Pons (tissue), 1 donor: Measurements from ENCODE around the gene ELMOD1.
A peak's percentile ranks its signal among the peaks of the same experiment; 100 is the strongest.

Source experiments
- DNase-seq: peaks from one replicate; pipeline ENCODE4 v3.0.0-alpha.2; 2016; ENCODE audit warnings: low spot score

Gene ELMOD1

DNA sequence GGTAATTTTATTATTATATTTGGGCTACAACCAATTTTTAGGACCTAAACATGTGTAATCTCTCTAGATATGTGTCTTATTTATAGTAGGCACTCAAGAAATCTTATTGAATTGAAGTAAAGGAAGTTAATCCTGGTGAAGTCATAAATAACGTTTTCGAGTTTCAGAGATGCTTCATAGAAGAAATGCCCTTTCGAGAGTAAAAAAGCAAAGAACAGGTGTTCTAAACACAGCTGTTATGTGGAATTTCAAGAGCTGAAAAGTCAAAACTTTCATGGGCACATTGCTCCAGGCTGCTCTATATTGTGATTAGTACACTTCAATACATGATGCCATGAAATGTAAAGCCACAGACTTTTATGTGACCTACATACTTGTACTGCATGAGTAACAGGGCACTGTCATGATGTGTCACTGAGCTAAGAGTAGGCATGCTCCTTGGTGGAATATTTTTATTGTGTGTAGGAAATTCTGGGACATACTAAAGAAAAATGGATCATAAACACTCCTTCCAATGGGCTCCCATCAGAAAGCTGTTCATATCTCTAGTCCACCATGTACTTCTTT lies 7.2 kb upstream of the ELMOD1 start:
- DNase-seq, result no peak

DNA sequence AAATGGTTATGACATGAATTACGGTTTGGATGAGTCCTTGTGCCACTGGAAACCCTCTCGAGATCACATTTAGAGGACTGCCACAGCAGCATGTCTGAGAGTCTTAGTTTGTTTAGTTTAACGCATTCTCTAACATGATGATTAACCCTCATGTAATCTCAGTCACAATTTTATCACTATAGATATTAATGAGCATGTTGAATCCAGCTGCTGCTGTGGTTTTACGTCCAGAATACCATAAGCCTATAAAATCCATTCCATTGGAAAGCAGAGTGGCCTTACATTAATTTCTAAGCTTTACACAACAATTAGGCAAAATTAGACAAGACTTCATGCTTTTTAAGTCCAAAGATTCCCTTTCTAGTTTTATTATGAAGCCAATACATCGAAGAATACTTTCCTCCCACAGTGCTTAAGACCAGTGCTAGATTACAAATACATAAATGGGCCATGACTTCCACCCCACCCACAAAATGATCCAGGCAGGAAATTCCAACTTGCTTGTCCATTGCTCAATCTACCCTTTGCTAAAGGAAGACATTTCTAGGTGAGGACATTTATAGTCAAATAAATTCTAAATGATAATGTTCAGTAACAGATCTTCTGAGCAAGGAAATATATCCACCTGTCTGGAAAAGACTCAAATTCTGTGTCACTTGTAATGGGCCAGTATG lies 3.5 kb upstream of the ELMOD1 start:
- DNase-seq, result no peak

DNA sequence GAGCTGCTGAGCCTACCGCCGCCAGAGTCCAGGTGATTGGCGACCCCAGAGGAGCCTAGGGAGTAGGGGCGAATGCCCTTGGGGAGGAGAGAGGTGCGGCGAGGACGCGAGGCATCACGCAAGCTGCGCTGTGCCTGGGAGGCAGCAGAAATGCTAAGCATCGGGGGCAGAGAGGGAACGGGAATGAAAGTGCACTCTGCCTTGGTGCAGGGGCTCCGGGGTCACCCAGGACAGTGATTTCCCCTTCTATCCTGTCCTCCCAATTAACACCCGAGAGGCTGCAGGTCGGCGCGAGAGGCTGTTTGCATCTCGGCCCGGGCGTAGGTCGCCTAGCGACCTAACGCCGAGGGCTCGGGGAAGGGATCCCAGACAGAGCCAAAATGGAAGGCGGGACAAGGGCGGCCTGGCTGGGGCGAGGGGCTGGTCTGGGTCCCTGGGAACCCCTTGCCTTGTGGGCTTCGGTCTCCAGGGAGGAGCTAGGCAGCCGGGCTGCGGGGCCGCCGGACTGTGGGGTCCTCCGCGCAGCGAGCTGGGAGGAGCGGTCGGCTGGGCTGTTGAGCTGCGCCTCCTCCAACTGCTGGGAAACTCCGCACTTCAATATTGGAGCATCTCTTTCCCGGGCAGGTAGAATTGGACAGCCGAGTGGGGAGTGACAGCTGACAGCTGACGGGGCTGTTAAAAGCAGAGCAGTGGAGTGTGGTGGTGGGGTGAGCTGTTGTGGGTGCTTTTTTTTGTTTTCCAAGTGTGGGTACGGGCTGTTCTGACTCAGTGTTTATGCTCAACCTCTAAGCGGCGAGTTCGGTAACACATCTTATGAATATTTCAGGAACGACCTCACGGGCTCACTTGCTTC lies 657 bp downstream of the ELMOD1 start:
- DNase-seq, result no peak

DNA sequence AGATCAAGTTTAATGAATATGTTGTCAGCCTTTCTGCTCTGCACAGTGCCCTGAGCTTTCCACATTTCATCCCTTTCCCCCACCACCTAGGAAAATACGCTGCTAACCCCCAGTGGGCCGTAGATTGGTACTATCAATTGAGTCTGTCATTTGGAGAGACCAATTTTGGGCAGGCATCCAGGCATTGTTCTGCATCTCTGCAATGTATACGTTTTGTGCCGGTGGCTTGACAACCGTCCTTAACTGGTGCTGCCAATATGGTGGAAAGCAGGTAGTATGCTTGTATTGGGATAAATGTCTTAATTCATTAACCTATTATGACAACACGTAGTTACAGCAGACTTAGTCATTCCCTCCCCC lies 1.3 kb downstream of the ELMOD1 start:
- DNase-seq, result no peak

DNA sequence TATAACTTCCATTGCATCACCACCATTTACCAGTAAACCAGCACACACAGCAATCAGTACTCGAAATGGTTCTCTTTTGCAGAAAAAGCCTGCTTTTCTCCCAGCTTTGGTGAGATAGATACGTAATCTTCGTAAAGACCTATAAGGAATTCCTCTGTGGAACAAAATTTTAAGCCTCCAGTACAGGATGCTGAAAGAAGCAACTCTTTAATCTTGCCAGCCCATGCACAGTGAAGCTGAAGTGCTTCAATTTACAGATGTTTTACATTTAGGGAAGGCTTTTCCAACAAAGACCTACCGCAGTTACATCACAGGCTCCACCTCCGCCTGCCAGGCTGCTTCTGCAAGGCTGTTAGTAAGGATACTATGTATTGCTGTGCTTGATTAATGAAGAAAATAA lies 1.9 kb downstream of the ELMOD1 start:
- DNase-seq, result no peak

DNA sequence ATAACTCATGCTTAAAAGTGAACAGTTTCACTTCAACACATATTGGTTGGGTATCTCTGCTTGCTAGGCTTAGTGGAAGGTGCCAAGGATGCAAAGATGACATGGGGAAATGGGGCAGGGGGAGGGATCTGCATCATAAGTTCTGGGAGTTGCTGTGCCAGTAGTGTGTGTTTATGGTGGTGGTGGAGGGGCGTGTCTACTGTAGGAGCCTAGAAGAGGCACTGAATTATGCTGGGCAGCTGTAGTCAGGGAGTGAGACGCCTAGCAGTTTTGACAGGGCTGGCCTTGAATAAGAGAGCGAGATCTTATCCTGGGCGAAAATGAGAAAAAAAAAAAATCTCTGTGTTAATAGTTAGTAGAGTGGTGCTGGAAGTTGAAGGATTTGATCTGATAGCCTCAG lies 3.0 kb downstream of the ELMOD1 start:
- no peak for DNase-seq

DNA sequence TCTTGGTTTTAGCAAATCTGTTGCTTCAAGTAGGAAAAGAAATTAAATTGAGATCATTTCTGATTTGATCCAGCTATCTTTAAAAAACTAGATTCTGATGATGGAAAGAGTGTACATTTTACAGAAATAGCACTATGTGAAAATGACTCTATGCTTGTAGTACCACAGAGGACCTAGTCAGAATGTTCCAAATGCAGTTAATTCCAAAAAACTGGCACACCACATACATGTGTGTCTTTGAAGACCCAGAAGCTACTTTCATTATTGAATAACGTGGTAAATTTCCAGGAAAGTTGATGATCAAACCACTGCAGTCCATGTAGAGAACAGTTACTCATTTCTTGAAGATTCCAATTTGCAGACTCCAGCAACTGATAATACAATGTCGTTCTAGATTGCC lies 3.8 kb downstream of the ELMOD1 start:
- DNase-seq, result no peak

DNA sequence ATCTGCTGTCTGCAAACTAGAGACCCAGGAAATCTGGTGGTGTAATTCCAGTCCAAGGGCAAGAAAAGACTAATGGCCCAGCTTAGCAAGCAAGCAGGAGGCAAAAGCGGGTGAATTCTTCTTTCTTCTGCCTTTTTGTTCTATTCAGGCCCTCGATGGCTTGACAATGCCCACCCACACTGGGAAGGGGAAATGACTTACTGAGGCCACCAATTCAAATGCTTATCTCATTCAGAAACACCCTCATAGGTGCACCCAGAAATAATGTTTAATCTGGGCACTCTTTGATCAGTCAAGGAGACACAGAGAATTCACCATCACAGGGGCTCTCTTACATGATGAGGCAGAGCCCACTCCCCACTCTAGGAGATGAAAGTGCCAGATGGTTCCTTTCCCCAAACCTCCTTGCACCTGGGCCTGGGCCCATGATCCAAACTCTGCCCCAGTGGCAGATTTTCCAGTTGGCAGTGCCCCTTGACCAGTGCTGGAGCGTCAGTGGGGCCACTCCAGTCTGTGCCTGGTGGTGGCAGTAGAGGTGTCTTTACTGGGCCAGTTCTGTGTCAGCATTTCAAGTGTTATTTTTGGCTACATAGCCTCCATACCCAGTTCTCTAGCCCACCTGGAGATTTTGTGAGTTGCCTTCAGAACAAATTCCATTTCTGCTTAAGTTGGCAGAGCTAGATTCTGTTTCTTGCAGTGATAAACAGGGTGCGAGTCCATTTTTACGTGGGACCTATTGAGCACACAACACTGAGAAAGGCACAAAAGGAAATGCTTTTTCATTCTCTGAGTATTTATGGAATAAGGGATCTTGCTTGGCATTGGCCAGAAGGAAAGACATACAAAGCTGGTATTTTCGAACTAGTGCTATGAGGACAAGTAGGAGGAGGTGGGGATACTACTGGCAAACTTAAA lies 7.5 kb downstream of the ELMOD1 start:
- DNase-seq, result no peak

DNA sequence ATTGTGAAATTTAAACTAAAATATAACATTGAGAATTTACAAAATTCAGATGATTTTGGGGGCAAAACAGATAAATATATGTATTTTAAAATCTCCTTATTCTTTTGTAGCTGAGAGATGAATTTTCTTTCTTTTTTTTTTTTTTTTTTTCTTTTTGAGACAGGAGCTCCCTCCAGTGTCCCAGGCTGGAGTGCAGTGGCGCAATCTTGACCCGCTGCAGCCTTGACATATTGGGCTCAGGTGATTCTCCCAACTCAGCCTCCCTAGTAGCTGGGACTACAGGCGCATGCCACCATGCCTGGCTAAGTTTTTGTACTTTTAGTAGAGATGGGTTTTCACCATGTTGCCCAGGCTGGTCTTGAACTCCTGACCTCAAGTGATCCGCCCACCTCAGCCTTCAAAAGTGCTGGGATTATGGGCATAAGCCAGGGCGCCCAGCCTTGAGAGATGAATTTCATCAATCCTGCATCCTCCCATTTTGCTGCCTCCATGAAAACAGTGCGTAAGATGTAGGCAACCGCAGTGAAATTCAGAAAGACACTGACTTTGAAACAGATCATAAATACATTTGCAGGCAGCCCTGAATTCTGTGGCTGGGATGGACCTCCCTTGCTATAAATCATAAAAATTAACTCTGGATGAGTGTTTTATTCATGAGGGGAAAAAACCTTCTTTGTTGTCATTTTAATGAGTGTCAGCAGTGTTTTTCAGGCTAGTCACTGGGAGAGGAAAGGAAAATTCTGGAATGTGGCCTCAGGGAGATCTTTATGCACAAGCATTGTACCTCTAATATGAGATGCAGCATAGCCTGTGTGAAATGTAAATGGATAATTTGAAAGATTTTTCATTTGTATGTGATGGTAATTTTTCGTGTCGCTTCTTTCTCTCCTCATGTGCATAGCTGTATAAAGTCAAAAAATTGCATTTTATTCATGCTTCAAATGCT lies 14.4 kb downstream of the ELMOD1 start:
- DNase-seq, result no peak

DNA sequence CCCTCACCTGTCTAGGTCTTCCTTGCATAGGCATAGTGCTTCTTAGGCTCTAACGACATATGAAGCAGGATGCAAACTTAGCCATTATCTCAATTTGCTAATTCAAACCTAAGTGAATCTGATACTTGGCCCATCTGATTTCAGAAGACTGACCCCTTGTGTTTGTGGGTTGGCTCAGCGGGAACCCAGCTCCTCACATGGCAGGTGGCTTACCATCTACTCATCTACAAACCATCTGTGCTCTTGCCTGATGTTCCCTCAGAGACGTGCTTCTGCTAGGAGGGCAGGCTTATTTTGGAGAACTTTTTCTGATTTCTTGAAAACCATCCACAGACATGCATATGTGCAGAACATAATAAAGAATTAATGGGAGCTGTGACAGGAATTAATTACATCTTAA lies 15.2 kb downstream of the ELMOD1 start:
- DNase-seq, result no peak

DNA sequence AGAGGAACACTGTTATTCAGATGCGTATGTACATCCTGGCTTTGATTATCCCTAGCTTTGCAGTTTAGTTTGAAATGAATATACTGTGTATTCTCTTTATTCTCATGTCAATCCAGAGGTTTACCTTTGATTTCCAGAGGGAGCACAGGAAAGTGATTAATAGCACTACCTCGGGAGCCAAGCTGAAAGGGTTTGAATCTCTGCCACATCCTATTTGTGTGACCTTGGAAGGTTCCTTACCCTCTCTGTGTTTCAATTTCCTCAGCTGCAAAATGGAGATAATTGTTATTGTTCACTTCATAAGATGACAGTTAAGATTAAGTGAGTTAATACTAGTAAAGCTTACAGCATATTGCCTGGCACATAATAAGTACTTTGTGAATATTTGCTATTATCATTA lies 17.9 kb downstream of the ELMOD1 start:
- no peak for DNase-seq

DNA sequence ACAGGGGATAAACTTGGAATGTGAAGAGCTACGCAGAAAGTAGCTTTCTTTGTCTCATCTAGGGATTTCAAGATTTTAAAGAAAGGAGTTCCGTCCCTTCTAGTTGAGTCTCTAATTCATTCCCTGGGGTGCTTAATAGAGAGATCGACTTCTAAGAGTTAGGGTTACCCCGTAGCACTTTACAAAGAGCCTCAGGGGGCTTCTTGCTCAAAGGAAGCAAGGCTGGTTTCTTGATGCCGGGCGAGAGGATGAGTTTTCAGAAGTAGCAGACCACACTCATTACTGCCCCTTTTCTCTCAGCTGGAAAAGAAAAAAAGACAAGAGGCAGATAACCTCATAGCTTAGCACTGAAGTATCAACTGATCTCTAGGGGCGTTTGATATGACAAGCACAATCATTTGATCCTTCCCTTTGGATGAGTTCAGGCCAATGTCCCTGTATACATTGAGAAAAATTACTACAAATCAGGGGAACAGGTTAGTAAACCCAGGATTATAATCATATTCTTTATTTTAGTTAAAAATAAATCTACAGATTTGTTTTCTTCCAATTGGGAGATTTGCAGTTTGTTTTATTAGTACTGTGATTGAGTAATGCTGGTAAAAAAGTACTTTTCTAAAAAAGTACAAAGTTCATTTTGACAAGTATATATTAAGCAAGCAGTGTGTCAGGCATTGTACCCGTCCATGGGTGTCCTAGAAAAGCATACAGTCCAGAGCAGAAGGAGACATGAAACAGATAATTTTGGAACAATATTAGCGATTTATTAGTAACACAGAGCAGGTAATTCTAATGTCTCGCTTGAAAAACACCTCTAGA lies 18.7 kb downstream of the ELMOD1 start:
- DNase-seq, result no peak

DNA sequence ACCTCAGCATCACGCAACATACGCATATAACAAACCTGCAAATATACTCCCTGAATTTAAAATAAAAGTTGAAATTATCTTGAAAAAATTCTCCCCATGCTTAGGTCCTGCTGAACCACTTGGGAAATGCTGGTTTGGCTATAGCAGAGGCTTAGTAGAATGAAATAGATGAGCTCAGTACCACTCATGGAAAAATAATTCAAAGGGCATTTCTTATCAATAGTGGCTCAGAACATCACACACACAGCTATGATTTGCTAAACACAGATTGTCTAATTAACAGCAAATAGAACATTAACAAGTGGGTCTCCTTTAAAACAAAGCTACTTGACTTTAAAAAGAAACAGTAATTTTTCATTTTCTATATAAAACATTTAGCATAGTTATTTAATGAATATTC lies 21.5 kb downstream of the ELMOD1 start:
- DNase-seq, result no peak

DNA sequence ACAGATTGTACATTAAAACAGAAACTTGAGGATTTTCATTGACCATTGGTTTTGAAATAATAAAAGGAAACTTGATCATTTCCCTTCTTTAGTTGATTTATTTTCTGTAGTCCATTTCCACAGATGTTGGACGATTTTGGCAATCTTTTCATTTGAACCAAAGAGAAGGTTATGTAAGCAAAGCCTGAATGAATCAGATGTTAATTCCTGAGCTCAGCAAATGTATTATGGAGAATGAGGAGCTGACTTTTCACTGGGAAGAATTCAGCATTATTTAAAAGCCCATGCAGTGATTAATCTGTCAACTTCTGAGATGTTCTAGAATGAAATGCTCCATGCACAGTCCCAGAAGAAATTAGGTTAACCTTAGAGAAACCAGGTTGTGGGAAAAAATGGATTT lies 29.0 kb downstream of the ELMOD1 start:
- peak; percentile 42 for DNase-seq

DNA sequence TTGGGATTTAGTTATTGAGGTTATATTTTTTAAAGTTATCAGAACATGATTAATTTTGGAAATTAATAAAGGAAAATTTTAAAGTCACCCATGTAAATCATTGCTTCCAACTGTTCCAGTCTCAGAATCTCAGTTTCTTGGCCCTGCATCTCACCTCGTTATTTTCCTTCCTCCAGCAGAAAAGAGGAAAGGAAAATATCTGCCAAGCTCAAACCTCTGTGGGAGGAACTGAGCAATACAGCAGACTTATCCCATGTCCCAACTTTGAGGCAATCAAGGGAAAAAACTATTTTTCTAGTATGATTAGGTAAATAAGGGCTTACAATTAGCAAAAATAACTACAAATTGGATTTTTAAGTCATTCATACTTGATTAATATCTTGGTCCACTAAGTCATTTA lies 30.1 kb downstream of the ELMOD1 start:
- DNase-seq, result no peak

DNA sequence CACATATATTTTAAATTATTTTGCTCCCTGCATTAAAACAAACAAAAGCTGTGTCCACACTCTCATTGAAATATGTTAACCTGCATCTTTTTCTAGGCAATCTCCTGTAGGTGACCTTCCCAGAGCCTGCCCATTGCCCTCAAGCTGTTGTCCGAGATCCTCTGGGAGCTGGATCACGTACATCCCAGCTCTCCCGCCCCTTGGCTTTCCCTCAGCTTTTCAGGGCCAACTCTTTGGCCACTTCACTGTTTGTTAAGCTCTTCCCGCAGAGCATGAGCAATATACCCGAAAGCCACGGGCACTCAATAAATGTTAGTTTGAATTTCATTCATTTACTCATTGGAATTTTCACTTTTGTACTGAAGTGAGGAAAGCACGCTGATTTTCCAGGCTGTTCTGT lies 32.2 kb downstream of the ELMOD1 start:
- DNase-seq, result no peak

DNA sequence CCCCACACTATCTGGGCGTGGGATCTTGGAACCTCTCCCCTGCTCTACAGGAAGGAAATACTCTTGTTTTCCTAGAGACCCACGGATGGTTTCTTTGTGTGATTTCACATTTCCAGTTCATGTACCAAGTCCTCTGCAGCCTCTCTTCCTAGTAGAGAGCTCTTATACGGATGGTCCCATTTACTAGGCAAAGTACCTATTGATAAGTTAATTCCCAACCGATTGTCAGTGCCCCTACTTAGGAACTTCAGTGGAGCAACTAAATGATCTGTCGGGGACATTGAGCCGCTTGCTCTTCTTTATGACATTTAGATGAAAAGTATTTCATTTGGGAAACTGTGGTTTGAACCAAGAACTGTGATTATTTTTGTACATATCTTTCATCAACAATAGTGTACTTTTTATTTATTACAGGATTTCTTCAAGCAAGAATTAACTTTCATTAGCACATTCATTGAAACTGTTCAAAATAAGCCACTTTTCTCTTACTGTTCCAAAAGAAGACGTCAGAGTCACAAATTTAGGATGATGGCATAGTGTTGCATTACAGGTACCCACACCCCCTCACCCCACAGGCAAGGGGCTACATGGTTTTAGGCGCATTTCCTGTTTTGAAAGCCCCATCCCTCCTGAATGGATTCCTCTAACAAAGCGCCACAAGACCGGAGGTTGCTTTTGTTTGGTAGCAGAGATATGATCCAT lies 34.2 kb downstream of the ELMOD1 start:
- no peak for DNase-seq

DNA sequence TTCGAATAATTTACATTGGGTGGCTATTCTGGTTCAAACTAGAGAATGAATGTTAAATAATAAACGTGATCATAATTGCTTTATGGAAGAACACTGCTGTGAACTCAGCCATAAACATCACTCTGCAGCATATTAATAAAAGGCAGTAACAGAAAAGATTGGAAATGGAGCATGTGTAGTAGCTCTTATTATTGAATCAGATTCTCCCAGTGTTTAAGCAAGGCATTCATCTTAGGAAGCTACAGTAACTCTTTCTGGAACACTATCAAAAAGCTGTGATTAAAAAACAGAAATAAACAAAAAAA lies 34.7 kb downstream of the ELMOD1 start:
- no peak for DNase-seq

DNA sequence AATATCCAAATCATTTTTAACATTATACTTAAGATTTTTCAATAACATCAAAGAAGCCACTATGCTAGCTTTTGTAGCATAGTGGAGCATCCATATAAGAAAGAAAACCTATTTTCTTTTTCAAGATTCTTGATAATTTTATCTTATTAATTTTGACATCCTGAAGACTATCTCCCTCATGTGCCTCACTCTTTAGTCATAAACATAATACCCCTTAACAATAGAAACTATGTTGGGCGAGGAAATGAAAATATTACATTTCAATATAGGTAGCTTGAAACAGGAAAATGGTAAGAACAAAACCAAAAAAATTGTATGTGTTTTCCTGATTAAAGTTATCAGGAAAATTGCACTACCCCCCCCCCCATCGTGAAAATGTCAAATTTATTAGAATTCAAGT lies 40.1 kb downstream of the ELMOD1 start:
- DNase-seq, result no peak

DNA sequence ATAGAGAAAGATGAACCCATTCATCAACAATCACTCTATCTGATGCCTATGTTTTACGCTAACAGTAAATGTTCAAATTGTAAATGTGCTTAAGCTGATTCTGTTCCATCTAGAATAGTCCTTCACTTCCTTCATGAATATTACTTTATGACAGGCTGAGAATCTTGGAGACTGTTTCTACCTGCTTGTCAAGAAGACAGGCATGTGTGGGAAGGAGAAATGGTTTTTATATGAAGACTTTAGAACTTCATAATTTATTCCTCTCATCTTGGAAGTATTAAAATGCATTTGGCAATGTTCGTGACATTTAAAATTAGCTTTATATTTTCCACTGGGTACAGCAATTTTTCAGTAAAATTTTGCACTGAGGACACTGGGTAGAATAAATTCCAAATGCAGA lies 41.0 kb downstream of the ELMOD1 start:
- DNase-seq, result no peak
